OCI-M2 (cell line): ENCODE results near the gene GRIK2.
"Not testable (repeated sequence)": the region's sequence is repeated elsewhere in the genome, so short reads cannot be mapped to it uniquely, and the experiment has no call there.

ENCODE experiments used
- DNase-seq: peaks from one replicate; lab custom pipeline; 2025; ENCODE audit not compliant: unreplicated experiment; lab: John Stamatoyannopoulos, UW

Gene GRIK2

DNA sequence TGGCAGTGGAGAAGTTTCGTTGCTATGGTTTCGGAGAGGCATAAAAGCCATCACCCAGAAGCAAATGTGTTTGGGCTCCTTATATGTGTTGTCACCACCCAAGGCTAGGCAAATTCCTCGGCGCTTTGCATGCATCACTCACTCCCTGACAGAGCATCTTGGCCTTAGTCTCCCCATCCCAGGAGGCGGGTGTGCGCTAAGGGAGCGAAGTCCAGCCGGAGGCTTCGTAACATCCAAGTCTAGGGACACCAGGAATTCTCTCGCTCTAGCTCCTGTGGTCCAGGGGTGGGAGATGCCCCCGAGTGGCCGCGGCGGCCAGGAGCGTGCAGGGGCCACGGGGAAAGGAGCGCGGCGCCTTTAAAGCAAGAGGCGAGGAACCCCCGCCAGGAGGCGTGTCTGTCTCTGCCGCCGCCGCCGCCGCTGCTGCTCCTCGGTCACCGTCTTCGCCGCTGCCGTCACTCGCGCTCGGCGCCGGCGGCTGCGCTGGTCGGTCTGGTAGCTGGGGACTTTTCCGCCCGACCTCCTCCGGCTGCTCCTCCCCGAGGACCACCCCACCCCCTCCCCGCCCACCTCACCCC is at the start of gene GRIK2:
GRIK2 (plus strand) TSS at position 458 of the 578 bp plus-strand sequence.
- DNase-seq: peak; percentile 23

DNA sequence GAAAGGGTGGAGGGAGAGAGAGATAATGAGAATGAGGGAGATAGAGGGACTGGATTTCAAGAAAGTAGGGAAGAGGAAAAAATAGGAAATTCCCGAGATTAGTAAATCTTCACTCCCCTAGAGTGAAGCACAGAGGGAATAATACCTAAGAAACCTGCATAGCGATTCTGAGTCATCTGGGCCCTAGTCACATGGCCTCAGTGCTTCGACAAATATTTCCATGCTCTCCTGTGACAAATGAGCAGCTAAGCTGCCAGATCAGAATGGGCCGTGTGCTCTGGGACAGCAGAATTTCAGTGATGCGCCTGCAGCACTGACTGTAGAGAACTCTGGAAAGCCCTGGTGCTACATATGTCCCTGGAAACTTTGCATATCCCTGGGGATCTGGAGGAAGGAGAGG is 48.6 kb upstream of the GRIK2 start:
- DNase-seq: no peak

DNA sequence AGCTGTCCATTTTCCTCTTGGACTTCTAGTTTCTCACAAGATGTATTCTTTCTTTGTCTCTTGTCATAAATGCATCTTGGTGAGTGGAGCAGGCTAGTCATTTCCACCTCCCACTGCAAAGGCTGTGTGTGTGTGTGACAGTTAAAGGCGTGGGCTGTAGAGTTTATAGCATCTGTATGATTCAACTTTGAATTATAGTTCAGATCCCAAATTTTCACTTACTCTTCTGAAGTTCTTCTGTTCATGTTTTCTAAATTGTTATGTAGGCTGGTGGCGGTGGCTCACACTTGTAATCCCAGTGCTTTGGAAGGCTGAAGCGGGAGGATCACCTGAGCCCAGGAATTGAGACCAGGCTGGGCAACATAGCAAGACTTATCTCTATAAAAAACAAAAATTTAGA is 44.7 kb upstream of the GRIK2 start:
- no peak for DNase-seq

DNA sequence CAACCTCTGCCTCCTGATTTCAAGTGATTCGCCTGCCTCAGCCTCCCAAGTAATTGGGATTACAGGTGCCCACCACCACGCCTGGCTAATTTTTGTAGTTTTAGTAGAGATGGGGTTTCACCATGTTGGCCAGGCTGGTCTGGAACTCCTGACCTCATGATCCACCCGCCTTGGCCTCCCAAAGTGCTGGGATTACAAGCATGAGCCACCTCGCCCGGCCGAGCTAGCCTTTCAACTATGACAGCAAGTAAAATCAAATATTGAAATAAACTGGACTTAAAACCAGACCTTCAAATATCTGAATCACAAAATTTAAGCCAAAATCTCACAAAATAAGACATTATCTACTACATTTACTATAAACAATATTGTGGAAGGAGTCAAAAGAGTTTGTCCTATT is 42.9 kb upstream of the GRIK2 start:
- not testable (repeated sequence) for DNase-seq

DNA sequence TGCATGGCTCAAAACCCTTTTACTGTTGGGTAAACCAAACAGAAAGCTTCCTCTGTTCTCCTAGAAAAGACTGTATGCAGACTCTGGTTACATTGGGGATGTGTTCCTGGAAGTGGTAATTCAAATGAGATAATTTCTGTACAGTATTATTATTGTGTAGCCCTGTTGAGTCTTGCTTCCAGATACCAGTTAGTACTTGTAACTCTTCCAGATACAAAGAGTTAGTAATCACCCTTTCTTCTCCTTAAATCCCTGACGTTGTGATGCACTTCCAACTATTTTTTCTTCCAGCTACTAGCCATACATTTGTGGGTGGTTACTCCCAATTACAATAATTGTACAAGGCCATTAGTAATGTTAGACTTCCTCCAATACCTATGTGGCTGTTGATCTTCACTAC is 42.3 kb upstream of the GRIK2 start:
- no peak for DNase-seq

DNA sequence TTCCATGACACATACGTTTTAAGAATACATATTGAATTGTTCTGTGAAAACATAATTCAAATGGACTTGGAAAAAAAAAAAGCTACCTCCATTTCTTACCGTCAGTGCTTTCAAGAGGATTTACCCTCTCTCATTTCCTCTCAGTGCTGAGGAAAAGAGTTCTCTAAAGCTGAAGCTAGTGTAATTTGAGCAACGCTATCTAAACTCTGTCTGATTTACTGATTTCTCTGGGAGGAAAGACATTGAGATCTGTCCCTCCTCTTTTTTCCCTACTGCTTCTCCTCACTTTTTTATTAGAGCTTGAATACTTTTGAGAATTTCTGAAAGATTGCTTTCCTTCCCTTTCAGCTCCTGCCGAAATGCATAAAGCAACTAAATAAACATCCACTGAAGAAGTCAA is 41.2 kb upstream of the GRIK2 start:
- DNase-seq: no peak

DNA sequence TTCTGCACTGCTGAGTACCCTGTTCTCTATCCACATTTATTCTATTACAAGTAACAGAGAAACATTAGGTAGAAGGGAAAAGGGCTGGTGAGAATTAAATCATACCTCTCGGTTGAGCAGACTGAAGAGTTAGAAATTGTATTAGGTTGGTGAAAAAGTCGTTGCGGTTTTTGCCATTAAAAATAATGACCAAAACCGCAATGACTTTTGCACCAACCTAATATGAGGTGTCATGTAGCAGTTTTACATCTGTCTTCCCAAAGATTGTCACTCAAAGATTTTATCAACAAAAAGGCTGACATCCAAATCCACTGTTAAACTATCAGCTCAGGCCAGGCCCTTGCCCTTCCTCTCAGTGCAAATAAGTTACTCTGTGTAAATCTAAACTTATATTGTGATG is 28.3 kb upstream of the GRIK2 start:
- DNase-seq: no peak

DNA sequence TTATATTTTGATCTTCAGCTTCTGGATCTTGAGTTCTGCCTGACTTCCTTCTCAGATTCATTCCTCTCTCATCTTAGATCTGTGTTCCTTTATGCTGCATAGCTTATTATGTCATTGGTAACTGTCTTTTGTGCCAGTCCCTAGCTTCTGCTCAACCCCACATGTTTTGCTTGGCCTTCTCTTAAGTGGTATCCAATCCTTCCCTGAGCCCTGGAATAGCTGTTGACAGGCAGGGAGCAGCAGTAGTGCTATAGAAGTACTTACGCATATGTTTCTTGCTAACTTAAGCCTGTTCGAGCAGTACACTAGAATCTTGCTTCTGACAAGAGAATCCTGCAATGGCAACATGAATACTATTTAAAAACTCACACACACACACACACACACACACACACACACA is 13.6 kb upstream of the GRIK2 start:
- no peak for DNase-seq

DNA sequence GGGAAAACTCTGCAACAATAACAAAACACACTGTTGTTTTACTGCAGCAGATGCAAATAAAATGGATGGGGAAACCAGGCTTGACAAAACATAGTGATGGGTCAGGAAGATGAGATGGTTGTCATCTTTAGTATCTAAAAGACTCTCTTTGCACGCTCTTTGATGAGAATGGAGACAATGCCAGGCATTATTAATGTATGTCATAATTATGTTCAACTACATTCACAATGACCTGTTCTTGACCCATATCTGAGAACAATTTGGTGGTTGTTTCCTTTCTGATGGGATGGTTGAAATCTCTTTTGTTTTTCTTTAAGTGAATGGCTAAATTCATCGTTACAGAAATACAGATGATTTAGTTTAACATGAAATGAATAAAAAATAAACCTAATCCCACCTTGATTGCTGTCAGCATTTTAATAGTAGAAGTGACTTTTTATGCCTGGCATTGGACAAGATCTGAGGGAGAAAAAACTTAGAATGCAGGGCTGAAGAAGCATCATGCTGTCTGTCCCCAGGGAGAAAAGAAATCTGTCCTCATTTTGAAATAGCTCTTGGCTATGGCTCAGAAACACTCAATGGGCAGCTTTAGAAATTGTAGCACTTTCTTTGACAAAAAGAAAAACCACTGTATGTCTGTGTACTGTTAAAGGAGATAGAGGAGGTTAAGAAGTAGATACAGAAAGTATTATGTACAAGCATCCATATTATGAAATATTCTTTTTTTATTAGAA is 12.4 kb upstream of the GRIK2 start:
- DNase-seq: no peak

DNA sequence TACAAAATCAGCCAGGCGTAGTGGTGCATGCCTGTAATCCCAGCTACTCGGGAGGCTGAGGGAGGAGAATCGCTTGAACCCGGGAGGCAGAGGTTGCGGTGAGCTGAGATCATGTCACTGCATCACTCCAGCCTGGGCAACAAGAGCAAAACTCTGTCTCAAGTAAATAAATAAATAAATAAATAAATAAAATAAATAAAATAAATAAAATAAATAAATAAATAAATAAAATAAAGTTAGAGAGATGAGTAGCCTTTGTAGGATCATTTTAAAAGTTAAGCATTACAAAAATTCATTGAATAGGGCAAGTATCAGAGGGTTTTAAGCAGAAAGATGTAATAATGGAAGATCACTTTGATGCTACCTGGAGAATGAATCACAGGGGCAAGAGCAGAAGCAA is 9.8 kb upstream of the GRIK2 start:
- not testable (repeated sequence) for DNase-seq

DNA sequence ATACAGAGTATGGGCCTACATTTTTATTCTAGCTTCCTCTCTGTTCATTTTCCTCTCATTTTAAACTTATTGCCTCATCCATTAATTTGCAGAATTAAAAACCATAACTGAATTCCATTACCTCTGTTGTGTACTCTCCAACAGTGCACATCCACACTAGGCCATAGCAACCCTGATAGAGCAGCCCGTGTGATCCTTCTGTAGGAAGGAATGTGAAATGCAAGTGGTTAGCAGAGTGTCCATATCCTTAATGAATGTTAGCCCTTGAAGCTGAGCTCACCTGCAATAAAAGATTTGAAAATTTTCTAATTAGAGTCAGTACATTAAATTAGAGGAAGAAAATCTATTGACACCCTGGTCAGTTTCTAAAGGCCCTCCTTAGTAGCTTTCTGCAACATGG is 6.5 kb upstream of the GRIK2 start:
- no peak for DNase-seq

DNA sequence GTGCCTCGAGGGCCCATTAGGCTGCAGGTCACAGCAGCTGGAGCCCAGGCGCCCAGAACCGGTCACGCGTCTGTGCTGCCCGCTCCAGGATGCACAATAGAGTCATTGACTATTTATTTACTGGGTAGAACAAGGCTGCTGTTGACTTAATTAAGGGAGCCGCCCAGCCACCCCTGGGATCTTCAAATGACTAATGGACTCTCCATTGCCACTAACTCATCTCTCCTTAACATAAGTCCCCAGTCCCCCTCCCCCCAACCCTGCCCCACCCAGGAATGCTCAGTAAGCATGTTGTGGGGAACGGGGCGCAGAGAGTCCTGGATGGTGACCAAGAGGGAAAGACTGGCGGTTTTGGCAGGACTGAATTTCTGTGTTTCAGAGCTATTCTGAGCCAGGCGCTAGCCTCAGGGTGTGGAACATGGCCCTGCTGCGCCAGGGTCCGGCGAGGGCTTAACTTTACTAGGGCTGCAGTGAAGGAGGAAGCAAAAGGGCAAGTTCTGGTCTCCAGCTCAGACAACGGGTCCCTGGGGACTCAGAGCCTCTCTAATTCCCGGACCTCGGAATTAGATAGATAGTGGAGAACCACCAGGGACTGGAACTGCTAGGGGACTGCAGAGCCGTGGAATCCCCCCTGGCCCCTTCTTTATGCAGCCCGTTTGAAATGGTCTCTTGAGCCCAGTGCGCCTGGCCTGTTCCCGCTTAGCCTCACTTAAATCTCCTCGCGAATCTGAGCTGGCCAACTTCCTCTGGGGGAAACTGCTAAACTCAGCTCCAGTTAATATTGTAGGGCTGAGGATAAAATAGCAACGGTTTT is 1.5 kb upstream of the GRIK2 start:
- DNase-seq: no peak

DNA sequence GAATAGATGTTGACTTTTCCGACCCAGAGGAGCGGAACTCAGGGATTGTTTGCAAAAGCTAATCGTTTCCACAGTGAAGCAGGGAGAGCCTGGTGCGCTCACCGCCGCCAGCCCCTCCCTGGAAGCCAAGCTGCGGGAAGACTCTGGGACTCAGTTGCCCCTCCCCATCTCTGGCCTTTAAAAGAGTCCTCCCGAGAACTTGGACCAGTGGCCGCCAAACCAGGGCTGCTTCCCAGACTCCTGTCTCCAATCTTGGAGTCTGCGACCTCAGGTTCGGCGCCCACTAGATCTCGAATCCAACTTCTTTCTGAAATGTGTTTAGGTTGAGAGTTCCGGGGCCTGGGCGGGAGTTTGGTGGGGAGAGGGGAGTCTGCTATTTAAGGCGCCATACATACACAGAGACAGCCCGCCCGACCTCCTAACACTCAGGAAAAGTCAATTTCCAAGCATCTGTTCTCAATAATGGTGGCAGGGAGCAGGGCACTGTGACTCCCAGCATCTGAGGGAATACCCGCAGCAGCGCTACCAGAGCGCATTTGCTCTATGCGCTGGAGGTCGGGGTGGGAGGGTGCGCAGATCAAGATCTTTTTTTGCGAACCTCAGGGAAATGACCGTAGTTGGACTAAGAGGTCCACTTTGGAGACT is 800 bp upstream of the GRIK2 start:
- no peak for DNase-seq

DNA sequence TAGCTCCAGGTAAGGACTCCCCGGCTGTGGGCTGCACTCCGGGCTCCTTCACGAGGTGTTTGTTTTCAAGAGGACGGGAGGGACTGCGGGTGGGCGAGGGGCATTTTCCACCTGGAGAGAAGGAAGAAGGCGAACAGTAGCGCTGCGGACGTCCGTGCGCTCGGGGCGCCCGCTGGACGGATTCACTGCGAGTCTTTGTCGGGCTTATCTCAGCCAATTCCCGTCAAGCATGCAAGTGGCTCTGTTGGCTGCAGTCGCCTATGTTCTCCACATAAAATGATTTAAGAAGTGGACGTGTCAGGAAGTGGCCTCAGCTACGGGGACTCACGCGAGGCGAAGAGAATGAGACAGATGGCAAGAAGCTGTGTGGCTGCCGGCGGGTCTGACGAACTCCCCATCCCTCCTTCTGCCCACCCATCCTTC is 332 bp downstream of the GRIK2 start:
- DNase-seq: no peak

DNA sequence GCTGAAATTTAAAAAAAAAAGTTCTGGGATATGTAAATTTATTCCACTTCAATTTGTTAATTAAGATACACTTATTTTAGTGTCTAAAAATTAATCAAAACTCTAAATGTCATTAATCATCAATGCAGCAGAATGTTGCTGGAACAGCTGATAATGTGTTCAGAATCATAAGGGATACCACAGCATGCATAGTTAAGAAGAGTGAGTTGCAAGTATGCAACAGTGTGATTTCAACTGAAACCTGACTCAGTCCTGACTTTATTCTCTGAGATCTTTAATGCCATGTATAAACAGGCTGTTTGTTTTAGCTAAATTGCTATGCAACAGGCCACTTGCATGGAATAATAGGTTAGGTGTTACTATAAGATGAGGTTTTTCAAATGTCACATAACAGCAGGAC is 1.4 kb downstream of the GRIK2 start:
- no peak for DNase-seq

DNA sequence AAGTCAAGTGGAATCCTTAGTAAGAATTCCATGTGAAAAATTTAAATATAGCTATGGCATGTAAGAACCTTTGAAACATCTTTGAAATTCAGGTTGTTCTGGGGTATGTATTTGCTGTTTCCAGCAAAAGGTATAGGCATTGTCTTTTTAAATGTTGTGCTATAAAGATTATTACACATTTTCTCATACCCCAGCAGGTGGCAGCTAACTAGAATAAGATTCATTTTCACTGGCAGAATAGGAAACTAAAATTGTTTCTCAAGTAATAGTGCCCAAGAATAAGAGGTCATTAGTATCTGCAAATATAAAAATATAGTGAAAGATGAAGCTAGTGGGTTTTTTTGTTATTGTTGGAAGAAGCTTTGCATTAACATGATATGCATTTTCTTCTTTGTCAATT is 1.8 kb downstream of the GRIK2 start:
- no peak for DNase-seq

DNA sequence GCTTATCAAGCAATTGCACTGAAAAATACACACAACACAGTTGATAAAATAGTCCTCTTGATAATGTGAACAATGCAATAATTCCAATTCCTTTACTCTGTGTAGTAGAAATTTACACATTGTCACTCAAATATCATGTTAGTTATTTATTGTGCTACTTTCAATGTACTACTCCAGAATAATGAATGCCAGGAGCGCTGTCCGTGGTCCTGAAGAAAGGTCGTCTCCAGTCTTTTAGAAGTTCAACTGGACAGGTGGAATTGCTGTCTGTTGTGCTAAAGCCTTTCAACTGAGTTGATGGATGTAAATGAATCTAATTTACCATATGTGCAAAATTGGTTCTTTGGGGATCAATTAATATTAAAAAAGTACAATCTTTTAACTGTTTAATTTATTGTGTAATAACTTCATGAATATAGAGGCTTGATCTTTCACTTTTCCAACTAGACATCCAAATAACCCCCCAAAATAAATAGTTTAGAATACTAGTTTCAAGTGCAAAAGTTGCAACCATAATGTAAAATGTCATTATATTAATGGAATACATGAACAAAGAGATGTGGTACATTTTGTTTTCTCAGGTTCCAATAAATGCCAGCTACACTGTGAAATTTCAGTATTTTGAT is 3.2 kb downstream of the GRIK2 start:
- peak; percentile 36 for DNase-seq

DNA sequence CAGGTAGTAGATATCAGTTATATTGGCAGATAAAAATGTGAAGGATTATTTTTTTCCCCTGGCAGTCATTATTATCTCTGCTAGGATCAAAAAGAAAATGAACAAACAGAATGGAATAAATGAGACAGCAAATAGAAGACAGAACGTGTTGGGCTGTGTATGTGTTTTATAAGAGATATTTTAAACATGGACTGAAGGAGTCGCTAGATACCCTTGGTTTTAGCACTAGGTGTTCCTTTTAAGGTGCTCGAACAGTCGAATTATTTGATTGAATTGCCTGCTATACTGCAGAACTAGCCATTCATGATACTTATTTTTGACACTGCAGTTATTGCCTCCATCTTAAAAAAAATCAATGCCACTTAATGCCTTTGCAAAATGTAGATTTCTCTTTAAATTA is 3.7 kb downstream of the GRIK2 start:
- DNase-seq: no peak

DNA sequence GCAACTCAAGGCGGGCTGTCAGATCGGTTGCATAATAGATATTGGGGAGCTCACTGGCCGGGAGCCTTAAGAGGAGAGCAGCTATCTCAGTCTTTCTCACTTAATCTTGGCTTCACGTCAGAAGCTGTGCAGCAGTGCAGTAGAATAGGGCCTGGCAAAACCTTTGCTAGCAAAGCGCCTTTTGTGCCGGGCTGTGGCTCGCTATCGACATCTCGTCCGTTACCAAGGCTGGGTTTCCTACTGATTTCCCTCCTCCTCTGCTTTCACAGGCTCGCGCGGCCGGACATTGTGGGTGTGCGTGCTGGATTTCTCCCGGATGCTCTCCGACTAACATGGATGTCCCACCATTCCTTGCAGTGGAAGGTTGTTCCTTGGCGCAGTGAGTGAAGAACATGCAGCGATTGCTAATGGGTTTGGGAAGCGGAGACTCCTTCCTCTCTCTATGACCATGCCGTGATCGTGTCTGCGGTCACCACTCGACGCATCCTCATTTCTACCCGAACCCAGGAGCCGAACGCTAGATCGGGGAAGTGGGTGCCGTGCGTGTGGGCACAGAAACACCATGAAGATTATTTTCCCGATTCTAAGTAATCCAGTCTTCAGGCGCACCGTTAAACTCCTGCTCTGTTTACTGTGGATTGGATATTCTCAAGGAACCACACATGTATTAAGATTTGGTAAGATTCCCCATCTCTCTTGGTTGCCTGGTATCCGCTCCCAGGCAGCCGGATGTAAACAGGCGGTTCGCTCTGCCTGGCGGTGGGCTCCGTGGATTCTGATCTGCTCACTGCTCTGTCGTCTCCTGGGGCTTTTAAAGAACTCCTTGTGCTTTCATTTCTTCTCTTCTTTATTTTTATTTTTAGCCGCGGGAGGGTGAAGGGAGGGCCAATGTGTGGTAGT is 5.5 kb downstream of the GRIK2 start:
- no peak for DNase-seq

DNA sequence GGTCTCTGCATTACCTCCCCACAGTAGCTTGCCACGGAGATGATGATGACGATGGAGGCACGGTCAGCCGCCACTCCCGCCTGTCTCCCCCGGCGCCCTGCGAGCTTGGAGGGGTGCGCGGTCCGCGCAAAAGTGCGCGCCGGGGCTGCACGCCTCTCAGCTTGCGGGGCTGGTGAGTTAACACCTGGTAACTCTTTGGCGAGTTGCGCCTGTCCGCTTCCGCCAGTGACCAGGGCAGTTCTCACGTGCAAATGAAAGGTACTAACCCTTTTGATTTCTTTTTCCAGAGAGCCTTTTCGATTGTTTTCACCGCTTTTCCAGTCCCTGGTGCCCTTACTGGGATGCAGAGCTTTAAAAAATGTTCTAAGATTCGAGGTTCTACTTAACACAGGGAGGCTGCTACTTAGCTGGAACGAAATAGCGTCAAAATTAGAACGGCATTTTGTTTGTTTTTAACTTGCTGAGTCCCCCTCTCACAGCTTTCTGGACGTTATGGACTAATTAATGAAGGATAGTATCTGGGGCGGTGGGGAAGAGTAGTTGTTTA is 6.2 kb downstream of the GRIK2 start:
- DNase-seq: no peak
